C4-2B (cell line): ENCODE measurements around the gene SYNGR3.

Experiments used
- H3K27ac ChIP-seq: fragments of 450-650 bp; 2 replicates; pipeline ENCODE4 v1.5.1; 2017
- CTCF ChIP-seq: fragments of 450-650 bp; conservative IDR thresholded peaks from 2 replicates; pipeline ENCODE4 v1.5.1; 2017; ENCODE audit warnings: mild to moderate bottlenecking
- ZFX ChIP-seq: fragments of 450-650 bp; IDR thresholded peaks from 2 replicates; pipeline ENCODE4 v1.6.1; 2017

Gene SYNGR3

GRCh38 chr16:2015947-2016208 is 26.1 kb downstream of the SYNGR3 start:
- TF ChIP-seq CTCF: no peak
- H3K27ac ChIP-seq: peak overlapping the region; percentile 89

GRCh38 chr16:2016407-2016922 is 26.7 kb downstream of the SYNGR3 start:
- TF ChIP-seq ZFX (no peak), CTCF (peak; percentile 68)
- H3K27ac ChIP-seq: peak overlapping the region; percentile 89

GRCh38 chr16:2019518-2019920 is 29.7 kb downstream of the SYNGR3 start, which contains the start of gene NPW:
NPW (plus strand) TSS chr16:2019785.
- no peak within 1 kb of the TSS for H3K27ac ChIP-seq
- TF ChIP-seq ZFX (no peak), CTCF (no peak)

GRCh38 chr16:2019921-2020831 is 30.4 kb downstream of the SYNGR3 start:
- no peak for TF ChIP-seq CTCF
- no peak for TF ChIP-seq ZFX
- H3K27ac ChIP-seq: no peak overlapping the region

- TF ChIP-seq ZFX (no peak), CTCF (no peak)
- H3K27ac ChIP-seq: peak overlapping the region; percentile 74
These were observed 32.9 kb downstream of the SYNGR3 start for GRCh38 chr16:2022723-2023091.

GRCh38 chr16:2023092-2024031 is 33.6 kb downstream of the SYNGR3 start:
- TF ChIP-seq CTCF (peak; percentile 94), ZFX (no peak)
- peak overlapping the region; percentile 74 for H3K27ac ChIP-seq

- TF ChIP-seq CTCF (no peak), ZFX (no peak)
- H3K27ac ChIP-seq: peak overlapping the region; percentile 74; the same call in 1 of the 2 replicates
These were observed 34.3 kb downstream of the SYNGR3 start for GRCh38 chr16:2024032-2024420.
